G401 (cell line): ENCODE results near the gene EGR1. TPM values are rescaled to one million over a fixed set of nuclear protein-coding genes. Genes with fewer than 3 reads are reported as not detected.
A peak's percentile ranks its signal among the peaks of the same experiment; 100 is the strongest.

Source experiments
- DNase-seq: peaks from one replicate; pipeline ENCODE4 v3.0.0-alpha.2; 2015; ENCODE audit warnings: low spot score
- in situ Hi-C: cut with HindIII; loops from 2 replicates; pipeline ENCODE4 v1.10.0; 2016; ENCODE audit warnings: low sequenced_read_pairs, mixed read lengths
- total RNA-seq: library from RNA; depleted of rRNA; stranded (reverse); fragments of >200 nt; shearing (Covaris generic); gene quantifications from 2 replicates; pipeline ENCODE4 v1.2.3, GENCODE V29; 2014; rRNA removed

The EGR1 gene
- 0.62 and 4.0 TPM in 2 replicates for total RNA-seq

DNA sequence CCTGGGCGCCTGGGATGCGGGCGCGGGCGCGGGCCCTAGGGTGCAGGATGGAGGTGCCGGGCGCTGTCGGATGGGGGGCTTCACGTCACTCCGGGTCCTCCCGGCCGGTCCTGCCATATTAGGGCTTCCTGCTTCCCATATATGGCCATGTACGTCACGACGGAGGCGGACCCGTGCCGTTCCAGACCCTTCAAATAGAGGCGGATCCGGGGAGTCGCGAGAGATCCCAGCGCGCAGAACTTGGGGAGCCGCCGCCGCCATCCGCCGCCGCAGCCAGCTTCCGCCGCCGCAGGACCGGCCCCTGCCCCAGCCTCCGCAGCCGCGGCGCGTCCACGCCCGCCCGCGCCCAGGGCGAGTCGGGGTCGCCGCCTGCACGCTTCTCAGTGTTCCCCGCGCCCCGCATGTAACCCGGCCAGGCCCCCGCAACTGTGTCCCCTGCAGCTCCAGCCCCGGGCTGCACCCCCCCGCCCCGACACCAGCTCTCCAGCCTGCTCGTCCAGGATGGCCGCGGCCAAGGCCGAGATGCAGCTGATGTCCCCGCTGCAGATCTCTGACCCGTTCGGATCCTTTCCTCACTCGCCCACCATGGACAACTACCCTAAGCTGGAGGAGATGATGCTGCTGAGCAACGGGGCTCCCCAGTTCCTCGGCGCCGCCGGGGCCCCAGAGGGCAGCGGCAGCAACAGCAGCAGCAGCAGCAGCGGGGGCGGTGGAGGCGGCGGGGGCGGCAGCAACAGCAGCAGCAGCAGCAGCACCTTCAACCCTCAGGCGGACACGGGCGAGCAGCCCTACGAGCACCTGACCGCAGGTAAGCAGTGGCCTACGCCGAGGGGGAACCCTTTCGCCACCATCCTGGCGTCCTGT, at the start of gene EGR1:
EGR1 (plus strand) TSS at position 219 of the 864 bp plus-strand sequence; CDS start at position 502, 283 bp downstream.
- peak; percentile 98 for DNase-seq
- in situ Hi-C loops = no loop called here

DNA sequence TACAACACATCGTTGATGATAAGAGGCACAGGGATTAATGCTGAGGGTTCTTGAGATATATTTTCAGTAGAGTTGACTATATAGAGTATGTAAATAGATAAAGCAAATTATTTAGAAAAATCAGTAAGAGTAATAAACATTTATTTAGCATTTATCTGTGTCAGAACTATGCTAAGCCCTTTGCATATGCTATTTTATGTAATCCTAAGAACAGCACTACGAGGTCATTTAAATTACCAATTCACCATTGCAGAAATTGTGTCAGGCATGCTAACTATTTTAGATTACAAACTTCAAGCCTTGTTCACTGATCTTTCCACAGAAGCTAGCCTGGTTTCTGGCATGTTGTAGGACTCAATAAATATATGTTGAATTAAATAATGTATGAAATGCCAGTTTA, 46.8 kb upstream of the EGR1 start:
- no peak for DNase-seq
- in situ Hi-C loops = no loop called here

GRCh38 chr5:138425079-138425478, 40.2 kb upstream of the EGR1 start:
- in situ Hi-C loops = no loop called here
- no peak for DNase-seq

- in situ Hi-C loops = no loop called here
- DNase-seq = no peak
These were observed 29.3 kb upstream of the EGR1 start for GRCh38 chr5:138435943-138436342.

DNA sequence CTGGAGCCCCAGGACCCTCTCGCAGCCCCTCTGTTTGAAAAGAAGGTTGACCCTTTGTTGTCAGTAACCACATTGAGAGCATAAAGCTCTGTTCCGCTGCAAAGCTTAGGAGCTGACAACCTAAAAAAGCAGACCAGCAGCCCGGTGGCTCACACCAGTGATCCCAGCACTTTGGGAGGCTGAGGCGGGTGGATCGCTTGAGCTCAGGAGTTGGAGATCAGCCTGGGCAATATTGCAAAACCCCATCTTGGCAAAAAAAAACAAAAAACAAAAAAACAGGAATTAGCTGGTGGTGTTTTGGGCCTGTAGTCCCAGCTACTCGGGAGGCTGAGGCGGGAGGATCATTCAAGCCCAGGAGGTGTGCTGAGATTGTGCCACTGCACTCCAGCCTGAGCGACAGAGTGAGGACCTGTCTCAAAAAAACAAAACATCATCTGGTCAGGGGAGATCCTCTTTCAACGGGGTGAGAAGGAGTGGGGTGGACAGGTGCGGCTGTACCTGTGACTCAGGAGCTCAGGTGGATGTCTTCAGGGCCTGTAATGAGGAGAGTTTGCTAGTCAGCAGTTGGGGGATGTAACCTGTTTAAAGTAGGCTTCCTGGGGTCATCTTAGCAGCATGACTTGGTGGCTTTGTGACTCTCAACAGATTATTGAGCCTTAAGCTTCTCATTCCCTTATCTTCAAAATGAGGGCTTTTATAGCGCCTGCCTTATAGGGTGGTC, 27.1 kb upstream of the EGR1 start:
- no peak for DNase-seq
- in situ Hi-C loops = no loop called here

DNA sequence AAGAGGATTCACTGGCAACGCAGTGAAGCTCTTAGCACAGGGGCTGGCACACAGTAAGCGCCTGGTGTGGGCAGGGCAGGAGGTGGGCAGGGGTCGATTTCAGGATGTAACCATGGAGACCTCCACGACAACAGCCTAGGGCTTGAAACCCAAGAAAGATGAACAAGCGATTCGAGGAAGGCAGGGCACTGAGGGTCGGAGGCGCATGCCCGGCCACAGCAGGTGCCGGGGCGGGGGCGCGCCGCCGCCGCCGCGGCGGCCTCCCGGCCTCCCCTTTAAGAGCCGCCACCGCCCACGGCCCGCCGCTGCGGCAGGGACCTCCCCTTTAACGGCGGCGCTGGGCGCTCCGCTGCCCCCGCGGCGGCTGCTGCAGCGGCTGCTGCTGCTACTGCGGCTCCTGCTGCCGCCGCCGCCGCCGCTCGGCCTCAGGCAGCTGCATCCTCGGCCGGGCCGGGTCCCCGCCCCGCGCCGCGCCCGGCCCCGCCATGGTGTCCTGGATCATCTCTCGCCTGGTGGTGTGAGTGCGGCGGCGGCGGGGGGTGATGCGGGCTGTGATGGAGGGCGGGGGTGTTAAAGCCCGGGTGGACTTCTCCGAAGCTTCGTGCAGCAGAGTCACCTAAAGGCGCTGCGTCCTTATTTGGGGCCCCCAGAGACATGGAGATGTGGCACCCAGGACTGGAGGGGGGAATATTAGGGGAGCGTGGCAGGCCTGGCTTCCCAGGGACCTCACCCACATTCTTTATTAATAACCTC, 26.4 kb upstream of the EGR1 start, which contains the start of gene REEP2:
REEP2 (plus strand) TSS at position 334 of the 753 bp plus-strand sequence; CDS start at position 486, 152 bp downstream.
- in situ Hi-C loops = no loop called here
- DNase-seq = peak; percentile 67

GRCh38 chr5:138439477-138440158, 25.7 kb upstream of the EGR1 start:
- peak; percentile 58 for DNase-seq
- in situ Hi-C loops = no loop called here

DNA sequence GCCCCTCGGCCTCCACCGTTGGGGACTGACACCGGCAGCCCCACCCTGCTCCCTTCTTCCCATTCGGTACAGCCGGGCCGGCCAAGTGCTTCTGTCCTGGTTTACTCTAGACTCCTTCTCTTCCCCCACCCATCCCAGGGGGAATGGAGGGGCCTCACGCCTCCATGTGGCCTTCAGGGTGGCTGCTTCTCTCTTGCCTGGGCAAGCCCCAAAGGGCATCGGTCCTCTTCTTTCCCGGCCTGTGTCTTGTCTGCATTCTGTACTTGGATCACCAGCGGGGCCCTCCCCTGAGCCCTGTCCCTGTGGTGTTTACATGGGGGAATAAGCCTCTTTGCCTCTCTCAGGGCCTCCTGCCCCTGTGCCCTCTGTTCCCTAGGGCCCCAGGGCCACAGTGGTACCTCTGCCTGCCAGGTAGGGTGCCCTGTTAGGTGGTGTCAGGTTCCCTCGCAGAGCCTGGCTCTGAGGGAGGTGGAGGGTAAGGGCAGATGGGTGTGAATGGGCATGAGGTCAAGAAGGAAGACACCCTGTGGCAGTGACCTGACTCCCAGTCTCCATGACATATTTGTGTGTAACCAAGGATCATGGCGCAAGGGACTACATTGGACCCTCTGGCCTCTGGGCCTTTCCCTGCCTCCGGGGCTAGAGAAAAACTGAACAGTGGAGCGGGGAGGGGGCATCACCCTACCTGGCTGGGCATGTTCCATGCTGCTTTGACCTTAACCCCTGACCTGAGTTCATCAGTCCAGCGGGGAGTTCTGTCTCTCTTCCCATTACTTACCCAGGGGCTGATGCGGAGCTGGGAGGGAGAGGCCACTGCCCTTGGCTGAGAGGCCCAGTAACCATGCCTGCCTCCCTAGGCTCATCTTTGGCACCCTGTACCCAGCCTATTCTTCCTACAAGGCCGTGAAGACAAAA, 24.9 kb upstream of the EGR1 start:
- DNase-seq = peak; percentile 30
- in situ Hi-C loops = no loop called here

DNA sequence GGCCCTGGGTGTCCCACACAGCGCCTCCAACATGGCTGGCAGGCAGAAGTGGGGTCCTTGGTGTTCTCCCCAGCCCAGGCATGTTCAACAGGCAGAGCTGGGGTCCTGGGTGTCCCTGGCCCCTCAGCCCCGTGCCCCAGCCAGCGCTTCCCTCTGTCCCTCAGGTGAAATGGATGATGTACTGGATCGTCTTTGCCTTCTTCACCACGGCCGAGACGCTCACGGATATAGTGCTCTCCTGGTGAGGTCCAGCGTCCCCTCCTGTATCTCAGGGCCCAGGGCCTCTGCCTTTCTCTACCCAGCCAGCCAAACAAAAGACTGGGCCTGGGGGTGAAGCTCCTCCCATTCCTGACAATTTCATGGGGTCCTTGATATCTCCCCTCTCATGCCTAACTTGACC, 24.1 kb upstream of the EGR1 start:
- in situ Hi-C loops = no loop called here

GRCh38 chr5:138444078-138444773, 21.1 kb upstream of the EGR1 start:
- DNase-seq = no peak
- in situ Hi-C loops = no loop called here

More for the DNA sequence above, 24.1 kb upstream of the EGR1 start:
- DNase-seq = no peak

DNA sequence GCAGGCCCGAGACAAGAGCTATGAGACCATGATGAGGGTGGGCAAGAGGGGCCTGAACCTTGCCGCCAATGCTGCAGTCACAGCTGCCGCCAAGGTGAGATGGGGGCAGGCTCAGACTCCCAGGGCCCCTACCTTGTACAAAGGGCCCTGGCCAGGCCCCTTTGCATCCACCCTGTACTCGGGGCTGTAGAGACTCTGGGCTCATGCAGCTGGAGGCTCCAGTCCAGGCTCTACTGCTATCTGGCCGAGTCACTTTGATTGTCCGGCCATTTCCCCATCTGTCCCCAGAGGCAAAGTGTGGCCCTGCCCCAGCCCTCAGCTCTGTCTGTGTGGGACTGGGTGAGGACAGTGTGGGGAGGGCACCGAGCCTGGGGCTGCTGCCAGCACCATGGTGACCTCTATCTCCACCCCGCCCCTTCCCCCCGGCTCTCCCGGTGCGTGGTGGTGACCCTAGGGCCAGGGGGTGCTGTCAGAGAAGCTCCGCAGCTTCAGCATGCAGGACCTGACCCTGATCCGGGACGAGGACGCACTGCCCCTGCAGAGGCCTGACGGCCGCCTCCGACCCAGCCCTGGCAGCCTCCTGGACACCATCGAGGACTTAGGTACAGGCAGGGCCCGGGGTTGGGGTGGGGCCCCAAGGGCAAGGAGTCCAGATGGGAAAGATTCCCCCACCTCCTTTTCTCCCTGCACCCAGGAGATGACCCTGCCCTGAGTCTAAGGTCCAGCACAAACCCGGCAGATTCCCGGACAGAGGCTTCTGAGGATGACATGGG, 20.3 kb upstream of the EGR1 start:
- in situ Hi-C loops = no loop called here
- no peak for DNase-seq

DNA sequence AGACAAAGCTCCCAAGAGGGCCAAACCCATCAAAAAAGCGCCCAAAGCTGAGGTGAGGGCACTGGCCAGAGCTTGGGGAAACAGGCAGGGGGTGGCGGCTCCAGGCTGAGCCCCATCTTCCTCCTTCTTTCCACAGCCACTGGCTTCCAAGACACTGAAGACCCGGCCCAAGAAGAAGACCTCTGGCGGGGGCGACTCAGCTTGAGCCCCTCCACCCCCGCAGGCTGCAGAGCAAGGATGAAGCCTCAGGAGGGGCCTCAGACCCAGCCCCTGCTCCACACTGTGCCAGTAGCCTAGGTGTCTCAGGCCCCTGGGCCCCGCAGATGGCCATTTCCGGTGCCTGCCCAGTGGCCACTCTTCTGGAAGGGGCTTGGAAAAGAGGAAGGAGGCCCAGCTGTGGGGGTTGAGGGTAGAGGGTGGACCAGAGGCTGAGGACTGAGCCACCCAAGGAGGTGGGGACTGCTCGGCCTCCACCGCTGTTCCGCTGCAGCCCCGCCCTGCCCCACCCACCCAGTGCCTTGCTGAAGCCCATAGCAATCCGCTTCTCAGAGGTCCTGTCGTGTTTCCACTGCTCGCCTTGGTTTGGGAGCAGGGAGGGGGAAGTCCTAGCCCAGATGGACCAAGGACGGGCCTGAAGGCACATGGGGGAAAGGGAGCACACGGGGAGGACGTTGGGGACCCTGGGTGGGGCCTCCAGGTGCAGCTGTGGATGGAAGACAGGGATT, 19.6 kb upstream of the EGR1 start:
- in situ Hi-C loops = no loop called here
- DNase-seq = no peak

- in situ Hi-C loops = no loop called here
- DNase-seq = no peak
These were observed 17.2 kb upstream of the EGR1 start for GRCh38 chr5:138448070-138448469.

DNA sequence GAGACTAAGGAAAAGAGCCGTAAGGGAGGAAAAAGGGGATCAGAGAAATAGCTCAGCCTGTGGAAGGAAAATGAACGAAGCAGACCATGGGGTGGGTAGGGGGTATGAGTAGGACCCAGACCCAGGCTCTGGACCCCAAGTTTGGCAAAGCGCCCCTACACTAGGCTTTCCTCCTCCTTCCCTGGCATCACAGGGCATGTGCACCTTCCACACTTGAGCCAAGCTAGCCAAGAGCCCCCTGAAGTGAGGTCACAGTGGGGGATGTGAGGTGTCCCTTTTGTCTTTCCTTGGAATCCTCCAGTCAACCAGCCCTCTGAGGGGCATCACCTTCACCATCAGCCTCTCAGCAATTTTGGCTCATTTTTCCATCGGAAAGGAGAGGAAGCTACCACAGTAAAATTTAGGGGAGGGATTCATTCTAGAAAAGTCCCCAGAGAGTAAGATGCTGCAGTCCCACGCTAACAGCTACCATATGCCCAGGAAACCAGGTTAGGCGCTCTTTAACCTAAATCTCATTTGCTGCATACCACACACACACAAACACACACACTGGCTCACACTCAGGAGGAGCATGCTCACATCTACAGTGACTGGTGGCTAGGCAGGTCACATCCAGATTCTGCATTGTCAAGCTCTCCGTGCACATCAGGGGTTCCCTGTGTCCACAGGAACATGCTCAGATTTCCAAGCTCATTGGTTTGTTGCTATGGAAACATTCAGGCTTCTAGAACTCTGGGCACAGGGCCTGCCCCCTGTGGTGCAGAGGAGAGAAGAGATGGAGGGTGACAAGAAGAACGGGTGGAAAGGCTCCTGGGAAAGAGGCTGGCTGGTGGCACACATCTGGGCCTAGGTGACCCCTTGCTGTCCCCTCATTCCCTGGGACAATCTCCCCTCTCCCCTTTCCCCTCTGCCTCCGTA, 16.5 kb upstream of the EGR1 start:
- in situ Hi-C loops = no loop called here
- DNase-seq = peak; percentile 96
